ENCODE measurements around the gene FKRP.

- TF ChIP-seq, protein P1, sequence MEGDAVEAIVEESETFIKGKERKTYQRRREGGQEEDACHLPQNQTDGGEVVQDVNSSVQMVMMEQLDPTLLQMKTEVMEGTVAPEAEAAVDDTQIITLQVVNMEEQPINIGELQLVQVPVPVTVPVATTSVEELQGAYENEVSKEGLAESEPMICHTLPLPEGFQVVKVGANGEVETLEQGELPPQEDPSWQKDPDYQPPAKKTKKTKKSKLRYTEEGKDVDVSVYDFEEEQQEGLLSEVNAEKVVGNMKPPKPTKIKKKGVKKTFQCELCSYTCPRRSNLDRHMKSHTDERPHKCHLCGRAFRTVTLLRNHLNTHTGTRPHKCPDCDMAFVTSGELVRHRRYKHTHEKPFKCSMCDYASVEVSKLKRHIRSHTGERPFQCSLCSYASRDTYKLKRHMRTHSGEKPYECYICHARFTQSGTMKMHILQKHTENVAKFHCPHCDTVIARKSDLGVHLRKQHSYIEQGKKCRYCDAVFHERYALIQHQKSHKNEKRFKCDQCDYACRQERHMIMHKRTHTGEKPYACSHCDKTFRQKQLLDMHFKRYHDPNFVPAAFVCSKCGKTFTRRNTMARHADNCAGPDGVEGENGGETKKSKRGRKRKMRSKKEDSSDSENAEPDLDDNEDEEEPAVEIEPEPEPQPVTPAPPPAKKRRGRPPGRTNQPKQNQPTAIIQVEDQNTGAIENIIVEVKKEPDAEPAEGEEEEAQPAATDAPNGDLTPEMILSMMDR (conservative IDR thresholded peaks at IDR 0.05; ENCODE audit: low read length) = peak; percentile 64
- TF ChIP-seq EZH2phosphoT487 (IDR thresholded peaks at IDR 0.05; ENCODE audit: borderline replicate concordance) = no peak
Observed at GRCh38 chr19:46784262-46785053, 38.6 kb downstream of the FKRP start.

Data from Loucy (cell line).